ENCODE results near the gene ELP2. TPM values are rescaled to one million over a fixed set of nuclear protein-coding genes. Genes with fewer than 3 reads are reported as not detected.

Gene ELP2
- total RNA-seq, 1 experiment from 2014 or later: 137 TPM

DNA sequence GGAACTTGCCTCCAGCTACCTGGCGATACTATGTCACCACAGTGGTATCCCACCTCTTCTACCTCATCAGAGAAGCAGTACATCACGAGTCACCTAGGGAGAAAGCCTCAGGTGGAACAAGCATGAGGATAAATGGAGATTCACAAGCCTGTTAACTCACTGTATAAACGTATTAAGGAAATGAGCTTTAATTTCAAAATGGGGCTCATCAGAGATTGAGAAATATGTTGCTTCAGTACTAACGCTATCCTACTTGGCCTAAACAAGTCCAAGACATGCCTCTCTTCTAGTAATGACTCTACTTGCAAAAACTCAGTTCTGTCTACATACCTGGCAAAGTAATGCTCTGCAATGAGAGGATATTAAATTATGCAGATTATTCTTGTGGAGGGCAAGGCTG is 4.9 kb upstream of the ELP2 start:
- H3K56ac ChIP-seq (ENCODE audit: insufficient read length, low read depth, low read length): no peak overlapping the region
- H3K14ac ChIP-seq (ENCODE audit: insufficient read depth, low read length): no peak overlapping the region
- 0 out of 2 replicates have a peak, but pooled peaks cover 1% of the 10 kb centered on the region for H3K4me1 ChIP-seq (ENCODE audit: insufficient read depth, low read length)
- H2AFZ ChIP-seq (ENCODE audit: low read length): no peak overlapping the region
- H3K4me1 Mint-ChIP-seq: peaks cover 9 to 13% of the 10 kb centered on the region in 2 experiments
- no CpG with 5 or more reads among the region's 4 CpGs for WGBS (ENCODE audit: extremely low coverage, insufficient read length, low lambda C conversion rate)
- TF ChIP-seq, protein P1, sequence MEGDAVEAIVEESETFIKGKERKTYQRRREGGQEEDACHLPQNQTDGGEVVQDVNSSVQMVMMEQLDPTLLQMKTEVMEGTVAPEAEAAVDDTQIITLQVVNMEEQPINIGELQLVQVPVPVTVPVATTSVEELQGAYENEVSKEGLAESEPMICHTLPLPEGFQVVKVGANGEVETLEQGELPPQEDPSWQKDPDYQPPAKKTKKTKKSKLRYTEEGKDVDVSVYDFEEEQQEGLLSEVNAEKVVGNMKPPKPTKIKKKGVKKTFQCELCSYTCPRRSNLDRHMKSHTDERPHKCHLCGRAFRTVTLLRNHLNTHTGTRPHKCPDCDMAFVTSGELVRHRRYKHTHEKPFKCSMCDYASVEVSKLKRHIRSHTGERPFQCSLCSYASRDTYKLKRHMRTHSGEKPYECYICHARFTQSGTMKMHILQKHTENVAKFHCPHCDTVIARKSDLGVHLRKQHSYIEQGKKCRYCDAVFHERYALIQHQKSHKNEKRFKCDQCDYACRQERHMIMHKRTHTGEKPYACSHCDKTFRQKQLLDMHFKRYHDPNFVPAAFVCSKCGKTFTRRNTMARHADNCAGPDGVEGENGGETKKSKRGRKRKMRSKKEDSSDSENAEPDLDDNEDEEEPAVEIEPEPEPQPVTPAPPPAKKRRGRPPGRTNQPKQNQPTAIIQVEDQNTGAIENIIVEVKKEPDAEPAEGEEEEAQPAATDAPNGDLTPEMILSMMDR (conservative IDR thresholded peaks at IDR 0.05): no peak
- H3K9ac ChIP-seq (ENCODE audit: extremely low read depth, insufficient read length, low read length): no peak overlapping the region
- no peak overlapping the region for H3K4ac ChIP-seq (ENCODE audit: low read depth, low read length)
- H3K23ac ChIP-seq (ENCODE audit: insufficient read length, low read depth, low read length): no peak overlapping the region
- no peak overlapping the region for H3T11ph ChIP-seq (ENCODE audit: low read length)
- no peaks in the 10 kb centered on the region for H4K20me1 ChIP-seq (ENCODE audit: control insufficient read depth, insufficient read depth, insufficient read length)
- no peaks in the 10 kb centered on the region for H3K9me3 ChIP-seq (ENCODE audit: control insufficient read depth, low read depth, low read length)
- peaks cover 1% of the 10 kb centered on the region; the same call in 1 of the 2 replicates for H3K79me2 ChIP-seq (ENCODE audit: insufficient read depth, low read length)
- H4K8ac ChIP-seq (replicated peaks; ENCODE audit: insufficient read length, low read depth, low read length): no peak overlapping the region
- H2BK20ac ChIP-seq (ENCODE audit: low read depth, low read length, poor library complexity, severe bottlenecking): no peak overlapping the region
- H4K5ac ChIP-seq (ENCODE audit: insufficient read length, low read depth, low read length): no peak overlapping the region
- no peak overlapping the region for H2BK15ac ChIP-seq (ENCODE audit: low read depth, low read length)
- no peaks in the 10 kb centered on the region for H3K27me3 ChIP-seq (ENCODE audit: insufficient read depth, low read length)
- DNase-seq: no peak
- peaks cover 4 to 66% (median 66%) of the 10 kb centered on the region in 3 experiments; a peak in 6 of 7 replicates for H3K36me3 Mint-ChIP-seq (ENCODE audit: insufficient read depth in 1 of 3, low read depth in 3 of 3)
- H2BK12ac ChIP-seq (ENCODE audit: insufficient read length, low read depth, low read length): no peak overlapping the region
- H3K18ac ChIP-seq (ENCODE audit: insufficient read length, low read depth, low read length): no peak overlapping the region
- H2BK5ac ChIP-seq (ENCODE audit: insufficient read length, low read length): no peak overlapping the region
- peak overlapping the region in 1 of 3 experiments; percentile 34; a peak in 1 of 7 replicates for H3K27ac Mint-ChIP-seq
- H4K91ac ChIP-seq (ENCODE audit: insufficient read length, low read depth, low read length): no peak overlapping the region
- no peak overlapping the region for H3K4me3 Mint-ChIP-seq
- no peak overlapping the region for H2AK5ac ChIP-seq (ENCODE audit: insufficient read length, low read length)
- no peaks in the 10 kb centered on the region; a peak in 1 of 5 replicates for H3K9me3 Mint-ChIP-seq
- H3K27ac ChIP-seq (ENCODE audit: insufficient read length, low read depth, low read length): no peak overlapping the region
- no peak overlapping the region for H3K4me2 ChIP-seq (ENCODE audit: insufficient read depth, insufficient read length, low read length)
- H2BK120ac ChIP-seq (ENCODE audit: low read depth, low read length, poor library complexity, severe bottlenecking): no peak overlapping the region
- no peaks in the 10 kb centered on the region; the same call in 1 of the 2 replicates for H3K27me3 Mint-ChIP-seq (ENCODE audit: low read depth)
- peaks cover 7% of the 10 kb centered on the region for H3K23me2 ChIP-seq (ENCODE audit: insufficient read length, low read depth, low read length, poor library complexity, severe bottlenecking)
- peaks cover 3% of the 10 kb centered on the region for H3K79me1 ChIP-seq (ENCODE audit: insufficient read depth, low read depth, low read length, poor library complexity, severe bottlenecking)
